Activated effector memory CD4-positive, alpha-beta T cell treated with Interleukin-2 at 50 U/mL for 16 hours (primary cell): ENCODE results near the gene MYO1F.
"Not testable (repeated sequence)": the region's sequence is repeated elsewhere in the genome, so short reads cannot be mapped to it uniquely, and the experiment has no call there.

Source experiments
- DNase-seq: peaks from one replicate; pipeline ENCODE4 v3.0.0-alpha.2; 2020

MYO1F gene

DNA sequence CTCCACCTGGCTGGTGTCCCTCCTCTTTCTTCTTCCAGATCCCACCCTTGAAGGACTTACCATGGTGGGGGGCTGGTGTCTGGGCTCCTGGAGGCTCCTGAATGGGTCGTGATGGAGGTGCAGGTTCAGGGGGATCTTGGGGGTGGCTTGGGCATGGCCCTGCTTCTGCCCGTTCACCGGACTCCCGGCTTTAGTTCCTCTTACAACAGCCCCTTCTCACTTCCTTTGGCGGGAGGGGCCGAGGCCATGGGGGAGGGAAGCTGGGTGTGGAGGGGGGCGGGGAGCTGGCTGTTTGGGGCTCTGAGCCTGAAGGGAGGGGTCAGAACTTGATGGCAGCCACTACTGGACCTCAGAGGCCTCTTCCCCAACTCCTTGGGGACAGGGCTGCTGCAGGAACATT lies at the start of gene MYO1F:
Gene MYO1F, minus strand, starts transcription at position 196 of the 400 bp plus-strand sequence. Its CDS starts 133 bp downstream, at position 63.
- DNase-seq: no peak

DNA sequence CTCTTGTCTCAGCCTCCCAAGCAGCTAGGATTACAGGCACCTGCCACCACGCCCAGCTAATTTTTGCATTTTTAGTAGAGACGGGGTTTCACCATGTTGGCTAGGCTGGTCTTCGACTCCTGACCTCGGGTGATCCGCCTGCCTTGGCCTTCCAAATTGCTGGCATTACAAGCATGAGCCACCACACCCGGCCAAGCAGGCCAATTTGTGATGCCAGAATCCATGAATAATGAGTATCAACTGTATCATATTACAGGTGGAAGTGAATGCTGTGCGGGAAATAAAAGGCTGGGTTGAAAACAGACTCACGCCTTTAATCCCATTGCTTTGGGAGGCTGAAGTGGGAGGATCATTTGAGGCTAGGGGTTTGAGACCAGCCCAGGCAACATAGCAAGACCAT lies 49.6 kb upstream of the MYO1F start:
- DNase-seq: no peak

DNA sequence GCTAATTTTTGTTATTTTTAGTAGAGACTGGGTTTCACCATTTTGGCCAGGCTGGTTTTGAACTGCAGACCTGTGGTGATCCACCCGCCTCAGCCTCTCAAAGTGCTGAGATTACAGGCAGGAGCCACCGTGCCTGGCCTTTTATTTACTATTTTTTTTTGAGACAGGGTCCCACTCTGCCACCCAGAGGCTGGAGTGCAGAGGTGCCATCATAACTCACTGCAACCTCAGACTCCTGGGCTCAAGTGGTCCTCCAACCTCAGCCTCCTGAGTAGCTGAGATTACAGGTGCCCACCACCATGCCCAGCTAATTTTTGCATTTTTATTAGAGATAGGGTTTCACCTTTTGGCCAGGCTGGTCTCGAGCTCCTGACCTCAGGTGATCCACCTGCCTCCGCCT lies 45.6 kb upstream of the MYO1F start:
- DNase-seq: not testable (repeated sequence)

DNA sequence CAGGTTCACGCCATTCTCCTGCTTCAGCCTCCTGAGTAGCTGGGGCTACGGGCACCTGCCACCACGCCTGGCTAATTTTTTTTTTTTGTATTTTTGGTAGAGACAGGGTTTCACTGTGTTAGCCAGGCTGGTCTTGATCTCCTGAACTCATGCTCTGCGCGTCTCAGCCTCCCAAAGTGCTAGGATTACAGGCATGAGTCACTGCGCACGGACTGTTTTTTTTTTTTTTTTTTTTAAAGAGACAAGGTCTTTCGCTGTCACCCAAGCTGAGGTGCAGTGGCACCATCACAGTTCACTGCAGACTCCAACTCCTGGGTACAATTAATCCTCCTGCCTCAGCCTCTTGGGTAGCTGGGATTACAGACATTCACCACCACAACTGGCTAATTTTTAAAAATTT lies 41.5 kb upstream of the MYO1F start:
- no peak for DNase-seq

DNA sequence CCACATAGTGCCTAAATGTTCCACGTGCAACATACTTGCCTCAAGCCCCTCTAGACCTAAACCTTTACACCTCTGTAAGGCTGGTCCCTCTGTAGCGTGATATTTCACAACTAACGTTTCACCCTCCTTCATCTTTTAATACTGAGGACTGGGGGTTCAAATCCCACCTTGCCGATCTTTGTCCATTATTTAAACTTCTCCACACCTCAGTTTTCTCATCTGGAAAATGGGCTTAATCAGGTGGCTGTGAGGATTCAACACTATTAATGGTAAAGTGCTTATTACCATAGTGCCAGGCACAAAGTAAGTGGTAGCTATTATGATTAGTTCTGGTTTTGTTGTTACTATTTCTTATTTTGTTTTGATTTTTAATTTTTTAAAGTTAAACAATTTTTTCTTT lies 40.7 kb upstream of the MYO1F start:
- no peak for DNase-seq

DNA sequence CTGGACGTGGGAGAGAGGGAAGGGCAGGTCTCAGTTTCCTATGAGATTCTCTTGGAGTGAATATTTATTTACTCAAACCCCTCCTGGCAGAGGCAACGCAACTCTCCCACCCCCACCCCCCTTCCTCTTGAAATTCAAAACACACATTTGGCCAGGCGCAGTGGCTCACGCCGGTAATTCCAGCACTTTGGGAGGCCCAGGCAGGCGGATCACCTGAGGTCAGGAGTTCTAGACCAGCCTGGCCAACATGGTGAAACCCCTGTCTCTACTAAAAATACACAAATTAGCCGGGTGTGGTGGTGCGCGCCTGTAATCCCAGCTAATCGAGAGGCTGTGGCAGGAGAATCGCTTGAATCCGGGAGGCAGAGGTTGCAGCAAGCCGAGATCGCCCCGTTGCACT lies 40.1 kb upstream of the MYO1F start:
- not testable (repeated sequence) for DNase-seq

DNA sequence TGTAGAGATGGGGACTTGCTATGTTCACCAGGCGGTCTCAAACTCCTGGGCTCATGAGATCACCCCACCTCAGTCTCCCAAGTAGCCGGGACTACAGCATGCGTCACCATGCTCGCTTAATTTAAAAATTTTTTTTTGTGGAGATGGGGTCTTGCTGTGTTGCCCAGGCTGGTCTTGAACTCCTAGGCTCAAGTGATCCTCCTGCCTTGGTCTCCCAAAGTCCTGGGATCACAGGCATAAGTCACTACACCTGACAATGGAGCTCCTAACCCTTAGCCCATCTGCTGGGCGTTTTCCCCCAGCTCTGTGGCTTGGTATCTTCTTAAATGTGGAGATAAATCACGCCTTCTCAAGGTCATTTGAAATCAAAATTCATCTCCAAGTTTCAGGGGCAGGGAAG lies 39.6 kb upstream of the MYO1F start:
- no peak for DNase-seq

DNA sequence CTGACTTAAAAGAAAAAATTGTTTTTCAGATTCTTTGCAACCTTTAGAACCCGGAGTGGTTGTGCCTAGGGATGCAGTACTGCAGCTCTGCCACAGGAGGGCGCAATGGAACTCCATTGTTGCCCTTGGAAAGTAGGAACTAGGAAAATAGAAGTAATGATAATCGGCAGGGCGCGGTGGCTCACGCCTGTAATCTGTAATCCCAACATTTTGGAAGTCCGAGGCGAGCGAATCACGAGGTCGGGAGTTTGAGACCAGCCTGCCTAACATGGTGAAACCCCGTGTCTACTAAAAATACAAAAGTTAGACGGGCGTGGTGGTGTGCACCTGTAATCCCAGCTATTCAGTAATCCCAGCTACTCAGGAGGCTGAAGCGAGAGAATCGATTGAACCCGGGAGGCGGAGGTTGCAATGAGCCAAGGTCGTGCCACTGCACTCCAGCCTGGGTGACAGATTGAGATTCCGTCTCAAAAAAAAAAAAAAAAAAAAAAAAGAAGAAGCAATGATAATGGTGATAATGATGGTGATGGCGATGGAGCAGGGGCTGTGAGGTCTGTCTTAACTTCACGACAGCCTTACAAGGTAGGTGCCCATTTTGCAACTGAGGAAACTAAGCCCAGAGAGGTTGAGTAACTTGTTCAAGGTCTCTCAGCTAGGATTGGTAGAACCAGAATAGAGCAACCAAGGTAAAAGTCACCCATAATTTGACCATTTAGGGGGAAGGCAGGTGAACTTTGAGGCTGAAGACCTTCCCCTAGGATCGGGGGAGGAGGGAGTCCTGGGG lies 38.8 kb upstream of the MYO1F start:
- peak; percentile 34 for DNase-seq

DNA sequence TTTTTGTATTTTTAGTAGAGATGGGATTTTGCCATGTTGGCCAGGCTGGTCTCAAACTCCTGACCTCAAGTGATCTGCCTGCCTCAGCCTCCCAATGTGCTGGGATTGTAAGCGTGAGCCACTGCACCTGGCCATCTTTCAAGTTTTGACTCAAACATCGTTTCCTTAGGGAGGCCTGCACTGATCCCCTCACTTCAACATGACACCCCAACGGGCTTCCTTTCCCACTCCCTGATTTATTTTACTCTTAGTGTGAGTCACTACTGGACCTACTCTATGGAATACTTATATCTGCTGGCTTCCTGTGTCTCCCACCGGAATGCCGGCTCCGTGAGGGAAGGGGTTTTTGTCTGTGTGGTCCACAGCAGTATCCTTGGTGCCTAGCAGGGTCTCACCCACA lies 37.8 kb upstream of the MYO1F start:
- DNase-seq: no peak

DNA sequence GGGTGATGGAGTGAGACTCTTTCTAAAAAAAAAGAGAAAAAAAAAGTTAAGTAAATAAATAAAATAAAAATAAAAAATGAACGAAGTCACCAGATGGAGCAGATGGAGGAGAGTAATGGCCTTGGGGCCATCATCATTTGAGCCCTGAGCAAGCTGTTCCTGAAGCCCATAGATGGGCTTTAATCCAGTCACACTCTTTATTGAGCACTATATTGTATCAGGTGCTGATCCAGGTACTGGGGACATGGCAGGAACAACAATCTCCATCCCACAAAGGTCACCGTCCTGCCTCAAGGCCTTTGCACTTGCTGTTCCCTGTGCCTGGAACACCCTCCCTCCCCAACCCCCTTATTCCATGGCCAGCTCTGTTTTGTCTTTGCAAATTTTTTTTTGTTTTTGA lies 37.2 kb upstream of the MYO1F start:
- no peak for DNase-seq

DNA sequence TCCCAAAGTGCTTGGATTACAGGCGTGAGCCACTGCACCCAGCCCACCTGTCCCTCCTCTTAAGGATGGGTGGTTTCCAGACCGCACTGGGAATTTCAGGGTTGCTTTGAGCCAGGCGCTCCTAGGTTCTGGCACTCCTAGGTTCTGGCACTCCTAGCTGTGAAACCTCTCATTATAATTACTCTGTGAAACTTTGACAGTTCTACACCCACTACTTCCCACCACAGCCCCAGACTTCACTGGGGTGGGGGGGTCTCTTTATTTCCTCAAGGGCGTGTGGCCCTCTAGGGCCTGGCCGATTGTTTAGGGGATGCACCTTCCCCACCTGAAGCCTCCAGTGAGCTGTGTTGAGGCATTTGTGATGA lies 35.5 kb upstream of the MYO1F start:
- no peak for DNase-seq

DNA sequence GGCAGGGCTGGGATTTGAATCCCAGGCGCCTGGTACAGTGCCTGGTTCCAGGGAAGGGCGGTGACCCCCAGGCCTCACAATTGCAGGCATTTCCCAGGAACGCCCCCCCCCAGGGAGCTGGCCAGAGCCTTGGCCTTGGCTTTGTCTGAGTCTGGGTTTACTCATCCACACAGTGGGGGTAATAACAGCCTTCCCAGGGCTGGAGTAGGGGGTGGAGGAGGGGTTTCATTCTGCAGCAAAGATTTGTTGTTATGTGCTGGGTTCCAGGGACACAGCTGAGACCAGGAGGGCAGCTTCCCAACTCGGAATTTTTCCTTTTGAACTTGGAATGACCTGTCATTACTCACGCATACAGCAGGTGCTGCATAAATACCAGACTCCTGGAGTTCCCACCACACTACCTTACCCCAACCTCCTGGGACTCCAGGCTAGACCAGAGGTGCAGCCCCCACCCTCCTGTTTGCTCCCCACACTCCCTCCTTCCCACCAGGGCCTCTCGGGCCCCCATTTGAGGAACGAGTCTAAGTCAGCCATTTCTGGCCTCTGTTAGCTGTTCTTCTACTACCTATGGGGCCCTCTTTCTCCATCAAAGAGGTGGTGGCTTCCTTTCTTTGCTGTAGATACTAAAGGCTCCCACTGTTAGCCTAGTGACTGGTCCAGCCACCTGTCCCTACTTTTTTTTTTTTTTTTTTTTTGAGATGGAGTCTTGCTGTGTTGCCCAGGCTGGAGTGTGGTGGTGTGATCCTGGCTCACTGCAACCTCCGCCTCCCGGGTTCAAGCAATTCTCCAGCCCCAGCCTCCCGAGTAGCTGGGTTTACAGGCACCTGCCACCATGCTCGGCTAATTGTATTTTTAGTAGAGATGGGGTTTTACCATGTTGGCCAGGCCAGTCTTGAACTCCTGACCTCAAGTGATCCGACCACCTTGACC lies 34.9 kb upstream of the MYO1F start:
- no peak for DNase-seq

DNA sequence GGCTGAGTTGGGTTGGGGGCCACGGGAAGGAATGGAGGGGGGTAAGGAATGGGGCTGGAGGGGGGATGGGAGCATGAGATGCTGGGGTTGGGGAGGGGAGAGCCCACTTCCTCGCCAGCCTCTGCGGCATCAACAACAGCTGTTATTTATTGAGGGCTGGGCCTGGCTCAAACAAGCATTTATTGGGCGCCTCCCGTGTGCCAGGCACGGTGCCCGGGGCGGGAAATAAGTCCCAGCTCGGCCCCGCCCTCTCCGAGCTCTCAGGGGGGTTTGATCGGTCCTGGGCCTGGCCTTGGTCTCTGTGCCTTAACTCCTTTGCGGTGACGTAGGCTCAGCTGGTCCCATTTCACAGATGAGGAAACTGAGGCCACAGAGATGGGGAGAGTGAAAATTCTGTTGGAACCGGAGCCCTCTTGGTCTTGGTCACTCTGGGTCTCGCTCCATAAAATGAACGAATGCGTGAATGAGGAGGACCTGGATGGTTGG lies 34.2 kb upstream of the MYO1F start:
- DNase-seq: no peak

DNA sequence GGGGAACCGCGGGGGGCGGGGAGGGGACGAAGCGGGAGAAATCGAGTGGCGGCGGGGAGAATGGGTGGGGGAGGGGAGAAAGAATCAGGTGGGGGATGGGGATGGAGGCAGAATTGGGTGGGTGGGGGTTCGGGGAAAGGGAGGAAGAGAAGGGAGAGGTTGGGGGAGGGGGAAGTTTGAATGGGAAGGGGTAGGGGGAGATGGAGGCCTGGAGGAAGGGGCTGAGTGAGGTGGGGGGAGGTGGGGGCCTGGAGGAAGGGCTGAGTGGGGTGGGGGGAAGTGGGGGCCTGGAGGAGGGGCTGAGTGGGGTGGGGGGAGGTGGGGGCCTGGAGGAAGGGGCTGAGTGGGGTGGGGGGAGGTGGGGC lies 33.7 kb upstream of the MYO1F start:
- no peak for DNase-seq

DNA sequence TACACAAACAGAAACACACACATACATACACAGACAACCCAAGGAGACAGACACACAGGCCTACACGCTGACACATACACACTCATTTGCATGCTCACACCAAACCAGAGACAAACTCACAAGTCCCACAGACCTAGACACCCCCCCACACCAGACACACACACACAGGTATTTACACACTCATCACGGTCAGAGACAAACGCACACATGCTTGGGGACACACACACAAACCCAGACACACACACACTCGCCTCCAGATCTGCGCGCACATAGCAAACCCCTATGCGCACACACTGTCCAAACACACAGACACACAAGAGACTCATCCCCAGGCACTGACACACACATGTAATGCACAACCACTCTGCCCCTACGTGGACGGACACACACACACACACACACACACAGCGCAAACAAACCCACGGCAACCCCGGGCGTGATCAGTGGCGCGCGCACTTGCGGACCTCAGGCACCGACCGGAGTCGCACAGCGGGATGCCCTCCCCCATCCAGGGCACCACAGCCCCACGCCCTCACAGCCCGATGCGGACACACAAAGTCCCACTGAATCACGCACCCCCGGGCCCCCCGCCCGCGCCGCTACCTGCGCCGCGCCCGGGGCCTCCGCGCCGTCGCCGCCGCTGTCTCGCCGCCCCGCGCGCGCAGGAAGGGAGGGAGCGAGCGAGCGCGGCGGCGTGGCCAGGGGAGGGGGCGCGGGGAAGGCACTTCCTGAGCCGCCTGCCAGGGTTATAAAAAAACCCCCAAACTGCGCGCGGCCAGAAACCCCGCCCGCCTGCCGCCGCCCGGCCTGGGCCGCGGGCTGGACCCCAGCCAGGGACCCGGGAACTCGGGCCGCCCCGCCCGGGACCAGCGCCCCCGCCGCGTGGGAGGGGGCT lies 33.0 kb upstream of the MYO1F start, which contains the start of gene ADAMTS10:
Gene ADAMTS10, minus strand, starts transcription at position 675 of the 895 bp plus-strand sequence. CDS start 5,005 bp downstream, outside the sequence.
- DNase-seq: peak; percentile 29

DNA sequence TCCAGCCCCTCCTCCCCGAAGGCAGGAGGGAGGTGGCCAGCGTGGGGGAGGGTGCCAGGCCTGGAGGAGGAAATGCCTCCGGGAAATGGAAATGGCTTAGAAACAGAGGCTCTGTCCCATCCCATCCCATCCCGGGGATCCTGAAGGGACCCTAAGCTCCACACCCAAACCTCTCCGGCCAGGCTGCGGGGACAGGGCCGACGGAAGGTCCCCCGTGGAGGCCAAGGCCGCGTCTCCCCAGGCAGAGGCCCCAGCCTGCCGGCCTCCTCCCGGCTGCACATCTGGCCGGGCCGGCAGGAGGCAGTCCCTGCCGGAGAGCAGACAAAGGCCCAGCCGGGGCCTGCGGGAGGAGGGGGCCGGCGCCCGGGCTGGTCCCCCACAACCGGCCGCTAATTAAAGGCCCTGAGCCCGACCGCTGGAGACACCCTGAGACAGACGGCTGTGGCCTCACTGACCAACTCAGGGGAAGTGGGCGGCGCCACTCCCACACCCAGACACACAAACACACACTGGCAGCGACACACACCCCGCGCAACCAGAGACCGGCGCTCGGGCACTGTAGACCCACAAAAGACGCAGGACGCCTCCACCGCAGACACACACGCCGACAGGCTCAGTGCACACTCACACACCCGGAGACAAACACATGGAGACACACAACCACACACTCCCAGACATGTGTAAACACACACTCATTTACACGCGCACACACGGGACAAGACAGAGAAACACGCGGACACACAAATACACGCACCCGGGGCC lies 32.2 kb upstream of the MYO1F start:
- no peak for DNase-seq

DNA sequence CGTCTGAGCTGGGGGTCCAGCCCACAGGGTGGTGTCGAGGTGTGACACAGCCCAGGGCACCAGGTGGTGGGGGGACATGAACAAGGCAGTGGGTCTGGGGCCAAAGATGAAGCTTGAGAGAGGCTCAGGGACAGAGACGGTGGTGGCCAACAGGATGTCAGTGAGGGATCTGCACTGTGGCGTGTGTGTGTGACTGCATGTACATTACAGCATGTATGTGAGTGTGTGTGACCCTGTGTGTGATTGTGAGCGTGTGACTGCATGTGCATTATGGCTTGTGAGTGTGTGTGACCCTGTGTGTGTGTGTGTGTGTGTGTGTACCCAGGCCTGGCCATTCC lies 31.7 kb upstream of the MYO1F start:
- DNase-seq: no peak

DNA sequence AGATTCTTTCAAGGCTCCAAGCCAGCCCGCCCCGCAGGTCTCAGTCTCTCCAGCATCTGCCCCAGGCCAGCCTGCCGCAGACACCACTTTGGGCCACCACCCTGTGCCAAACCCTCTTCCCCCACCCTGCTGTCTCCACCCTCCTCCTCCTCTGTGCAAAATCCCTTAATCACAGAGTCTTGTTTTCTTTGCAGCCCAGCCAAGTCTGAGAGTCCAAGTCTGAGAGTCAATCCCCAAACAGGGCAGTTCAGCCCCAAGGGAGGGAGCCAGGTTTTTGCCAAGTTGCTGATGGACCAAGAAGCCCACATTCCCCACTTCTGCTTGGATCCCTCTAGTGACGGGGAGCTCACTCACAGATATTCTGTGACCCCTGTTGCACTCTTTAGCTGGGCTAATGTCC lies 30.1 kb upstream of the MYO1F start:
- no peak for DNase-seq

DNA sequence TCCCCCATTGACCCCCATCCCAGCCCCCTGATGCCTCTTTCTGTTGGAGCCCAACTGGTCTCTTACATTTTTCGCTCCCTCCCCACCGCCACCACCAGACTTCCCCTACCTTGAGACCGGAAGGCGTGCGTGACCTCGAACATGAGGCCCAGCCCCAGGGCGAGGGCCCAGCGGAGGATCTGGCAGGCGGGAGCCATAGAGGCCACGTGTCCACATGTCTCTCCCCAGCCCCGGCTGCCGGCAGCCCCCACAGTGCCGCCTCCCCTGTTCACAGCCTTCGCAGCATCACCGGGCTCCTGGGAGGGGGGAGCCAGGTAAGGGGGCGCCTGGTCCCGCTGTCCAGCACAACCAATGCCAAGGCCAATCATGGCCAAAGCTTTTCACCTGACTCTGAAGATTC lies 28.3 kb upstream of the MYO1F start:
- DNase-seq: no peak

DNA sequence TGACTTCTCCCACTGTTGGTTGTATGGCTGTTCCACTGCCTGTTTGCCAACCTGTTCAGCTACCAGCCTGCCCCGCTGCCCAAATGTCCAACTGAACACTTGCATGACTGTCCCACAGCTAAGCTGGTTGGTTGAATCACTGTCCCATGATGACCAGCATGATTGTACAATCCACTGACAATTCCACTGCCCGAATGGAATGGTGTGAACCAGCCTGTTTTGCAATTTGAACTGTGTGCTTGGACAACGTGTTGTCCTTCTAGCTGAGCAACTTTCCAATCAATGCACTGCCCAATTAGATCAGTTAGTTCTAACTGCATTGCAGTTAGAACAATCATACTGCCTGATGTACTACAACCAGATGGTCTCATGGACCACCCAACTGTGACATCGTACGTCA lies 24.6 kb upstream of the MYO1F start:
- no peak for DNase-seq

DNA sequence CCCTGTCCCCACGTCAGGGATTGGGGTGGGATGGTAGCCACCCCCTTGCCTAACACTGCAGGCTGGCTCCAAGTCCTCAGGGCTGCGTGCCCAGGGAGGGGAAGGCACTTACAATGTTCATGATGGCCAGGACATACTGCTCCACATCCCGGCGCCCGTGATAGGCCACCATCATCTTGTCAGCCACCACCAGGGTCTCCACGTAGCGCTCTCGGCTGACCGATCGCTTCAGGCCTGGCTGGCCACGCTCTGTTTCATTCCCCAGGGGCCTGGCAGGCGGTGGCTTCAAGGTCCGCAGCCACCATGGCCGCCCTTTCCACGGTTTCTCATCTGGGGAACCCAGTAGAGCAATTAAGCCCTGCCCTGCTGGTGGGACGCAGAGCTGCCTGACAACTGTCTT lies 23.6 kb upstream of the MYO1F start:
- DNase-seq: no peak

DNA sequence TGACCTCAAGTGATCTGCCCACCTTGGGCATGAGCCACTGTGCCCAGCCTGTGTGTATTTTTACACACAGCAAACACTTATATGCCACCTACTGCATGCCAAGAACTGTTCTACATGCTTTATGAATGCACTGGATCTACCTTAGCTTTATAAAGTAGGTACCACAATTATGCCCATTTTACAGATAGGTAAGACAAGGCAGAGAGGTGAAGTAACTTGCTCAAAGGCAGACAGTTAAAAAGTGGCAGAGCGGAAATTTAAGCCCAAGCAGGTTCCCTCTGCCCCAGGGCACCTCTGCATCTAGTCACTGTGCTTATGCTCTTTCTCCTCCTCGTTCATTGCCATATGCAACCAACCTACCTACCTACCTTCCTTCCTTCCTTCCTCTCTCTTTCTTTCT lies 22.8 kb upstream of the MYO1F start:
- no peak for DNase-seq
